ENCODE measurements around the gene PRB2. TPM values are rescaled to one million over a fixed set of nuclear protein-coding genes. Genes with fewer than 3 reads are reported as not detected.

The PRB2 gene
- total RNA-seq, 1 donor from 2014 or later: not detected

DNA sequence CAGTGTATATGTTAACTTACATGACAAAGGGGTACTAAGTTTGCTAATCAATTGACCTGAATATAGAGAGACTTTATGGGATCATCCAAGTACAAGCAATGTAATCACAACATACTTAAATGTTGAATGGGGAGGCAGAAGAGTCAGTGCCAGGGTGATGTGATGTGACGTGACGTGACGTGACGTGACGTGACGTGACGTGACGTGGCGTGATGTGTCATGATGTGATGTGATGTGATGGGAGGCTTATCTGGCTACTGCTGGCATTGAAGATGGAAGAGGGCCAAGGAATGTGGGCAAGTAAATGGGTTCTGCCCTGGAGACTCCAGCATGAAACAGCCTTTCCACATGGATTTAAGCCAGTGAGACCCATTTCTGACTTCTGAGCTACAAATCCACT, 46.9 kb downstream of the PRB2 start:
- TF ChIP-seq, protein P1, sequence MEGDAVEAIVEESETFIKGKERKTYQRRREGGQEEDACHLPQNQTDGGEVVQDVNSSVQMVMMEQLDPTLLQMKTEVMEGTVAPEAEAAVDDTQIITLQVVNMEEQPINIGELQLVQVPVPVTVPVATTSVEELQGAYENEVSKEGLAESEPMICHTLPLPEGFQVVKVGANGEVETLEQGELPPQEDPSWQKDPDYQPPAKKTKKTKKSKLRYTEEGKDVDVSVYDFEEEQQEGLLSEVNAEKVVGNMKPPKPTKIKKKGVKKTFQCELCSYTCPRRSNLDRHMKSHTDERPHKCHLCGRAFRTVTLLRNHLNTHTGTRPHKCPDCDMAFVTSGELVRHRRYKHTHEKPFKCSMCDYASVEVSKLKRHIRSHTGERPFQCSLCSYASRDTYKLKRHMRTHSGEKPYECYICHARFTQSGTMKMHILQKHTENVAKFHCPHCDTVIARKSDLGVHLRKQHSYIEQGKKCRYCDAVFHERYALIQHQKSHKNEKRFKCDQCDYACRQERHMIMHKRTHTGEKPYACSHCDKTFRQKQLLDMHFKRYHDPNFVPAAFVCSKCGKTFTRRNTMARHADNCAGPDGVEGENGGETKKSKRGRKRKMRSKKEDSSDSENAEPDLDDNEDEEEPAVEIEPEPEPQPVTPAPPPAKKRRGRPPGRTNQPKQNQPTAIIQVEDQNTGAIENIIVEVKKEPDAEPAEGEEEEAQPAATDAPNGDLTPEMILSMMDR (IDR thresholded peaks at IDR 0.05; ENCODE audit: partially characterized antibody, unreplicated experiment): no peak
- no peak overlapping the region for H3K4me3 Mint-ChIP-seq (ENCODE audit: unreplicated experiment)
- no peaks in the 10 kb centered on the region for H3K9me3 Mint-ChIP-seq (ENCODE audit: unreplicated experiment)
- H3K36me3 Mint-ChIP-seq (ENCODE audit: unreplicated experiment): no peaks in the 10 kb centered on the region
- no peaks in the 10 kb centered on the region for H3K4me1 Mint-ChIP-seq (ENCODE audit: low read depth, unreplicated experiment)
- H3K27ac Mint-ChIP-seq (ENCODE audit: unreplicated experiment): no peak overlapping the region
- no peak for DNase-seq
- no peaks in the 10 kb centered on the region for H3K27me3 Mint-ChIP-seq (ENCODE audit: unreplicated experiment)

DNA sequence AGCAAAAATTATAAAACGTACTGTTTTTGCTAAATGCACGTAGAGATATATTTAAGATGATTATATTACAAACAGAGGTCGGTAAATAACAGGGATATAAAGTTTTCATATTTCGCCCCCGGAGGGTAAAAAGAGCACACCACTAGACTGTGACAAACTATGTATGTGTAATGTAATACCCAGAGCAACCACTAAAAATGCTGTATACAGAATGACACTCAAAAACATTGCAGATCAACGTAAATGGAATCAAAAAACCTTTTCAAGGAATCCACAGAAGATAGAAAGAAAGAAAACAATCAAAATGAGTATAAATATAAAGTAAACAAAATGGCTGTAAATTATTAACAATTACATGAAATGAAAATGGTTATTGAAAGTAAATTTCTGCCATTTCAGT, 47.6 kb downstream of the PRB2 start:
- Mint-ChIP-seq H3K27ac (ENCODE audit: unreplicated experiment) (no peak overlapping the region), H3K9me3 (ENCODE audit: unreplicated experiment) (no peaks in the 10 kb centered on the region)
- no peak for DNase-seq

DNA sequence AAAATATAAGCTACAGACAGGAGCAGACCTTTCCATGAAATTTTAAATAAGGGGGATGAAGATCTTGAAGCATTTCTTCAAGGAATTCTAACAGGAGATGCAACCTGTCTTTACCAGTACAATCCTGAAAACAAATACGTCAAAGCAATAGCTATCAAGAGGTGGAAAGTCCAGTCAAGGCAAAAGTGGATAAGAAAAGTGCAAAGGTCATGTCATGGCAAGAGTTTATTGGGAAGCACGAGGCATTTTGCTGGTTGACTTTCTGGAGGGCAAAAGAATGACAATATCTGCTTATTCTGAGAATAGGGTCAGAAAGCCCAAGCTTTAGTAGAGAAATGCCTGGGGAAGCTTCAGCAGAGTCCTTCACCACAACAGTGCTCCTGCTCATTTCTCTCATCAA, 50.9 kb downstream of the PRB2 start:
- Mint-ChIP-seq H3K4me1 (ENCODE audit: low read depth, unreplicated experiment) (no peaks in the 10 kb centered on the region), H3K27ac (ENCODE audit: unreplicated experiment) (no peak overlapping the region), H3K4me3 (ENCODE audit: unreplicated experiment) (no peak overlapping the region), H3K9me3 (ENCODE audit: unreplicated experiment) (no peaks in the 10 kb centered on the region), H3K36me3 (ENCODE audit: unreplicated experiment) (no peaks in the 10 kb centered on the region), H3K27me3 (ENCODE audit: unreplicated experiment) (no peaks in the 10 kb centered on the region)
- no peak for DNase-seq
- TF ChIP-seq, protein P1 (IDR thresholded peaks at IDR 0.05; ENCODE audit: partially characterized antibody, unreplicated experiment): no peak

More for the DNA sequence above, 47.6 kb downstream of the PRB2 start:
- no peaks in the 10 kb centered on the region for H3K27me3 Mint-ChIP-seq (ENCODE audit: unreplicated experiment)
- no peak overlapping the region for H3K4me3 Mint-ChIP-seq (ENCODE audit: unreplicated experiment)
- TF ChIP-seq, protein P1 (IDR thresholded peaks at IDR 0.05; ENCODE audit: partially characterized antibody, unreplicated experiment): peak; percentile 79
- H3K4me1 Mint-ChIP-seq (ENCODE audit: low read depth, unreplicated experiment): no peaks in the 10 kb centered on the region
- H3K36me3 Mint-ChIP-seq (ENCODE audit: unreplicated experiment): no peaks in the 10 kb centered on the region

Other genes starting within 250 kb of the PRB2 start
- gene SMIM10L1, start 224.4 kb downstream of the PRB2 start, total RNA-seq (ENCODE audit: unreplicated experiment): 12.0 TPM
- not detected for gene TAS2R42, start 208.6 kb downstream of the PRB2 start, total RNA-seq (ENCODE audit: unreplicated experiment)
- gene PRB3, start 125.9 kb downstream of the PRB2 start, total RNA-seq (ENCODE audit: unreplicated experiment): not detected
- not detected for gene PRB4, start 85.1 kb downstream of the PRB2 start, total RNA-seq (ENCODE audit: unreplicated experiment)